ENCODE results near the gene SLC5A9. TPM values are rescaled to one million over a fixed set of nuclear protein-coding genes. Genes with fewer than 3 reads are reported as not detected.

SLC5A9 gene
- total and polyA plus RNA-seq, 2 donors (not counting 1 experiment from before 2014, with no cell fraction given): 0.07 TPM; not detected in 1

- no peaks in the 10 kb centered on the region for H3K9me3 Mint-ChIP-seq (ENCODE audit: insufficient read depth)
Measured at GRCh38 chr1:48294656-48295055, 72.1 kb downstream of the SLC5A9 start.

More at GRCh38 chr1:48294656-48295055, 72.1 kb downstream of the SLC5A9 start:
- POLR2A ChIA-PET: no interaction called here
- no peaks in the 10 kb centered on the region for H4K20me1 ChIP-seq (ENCODE audit: control insufficient read depth, insufficient read depth, low read length, poor library complexity, severe bottlenecking)
- H2AFZ ChIP-seq (ENCODE audit: insufficient read depth, low read depth, low read length, poor library complexity, severe bottlenecking): no peak overlapping the region
- no CpG with 5 or more reads among the region's 1 CpG for WGBS (ENCODE audit: insufficient coverage)
- no peaks in the 10 kb centered on the region for H3K9me3 ChIP-seq (ENCODE audit: control extremely low read depth in 1 of 3, control insufficient read depth in 2 of 3, insufficient read depth in 1 of 3, low read length in 2 of 3)
- no peaks in the 10 kb centered on the region for H3K4me1 ChIP-seq (ENCODE audit: control insufficient read depth in 2 of 2, insufficient read depth in 2 of 2, low read length in 2 of 2)
- TF ChIP-seq EZH2 (IDR thresholded peaks at IDR 0.05; ENCODE audit: borderline replicate concordance, insufficient read depth, low read depth, low read length, poor library complexity, severe bottlenecking) (no peak), CTCF (IDR thresholded peaks at IDR 0.05) (no peak)
- H3K36me3 ChIP-seq (replicated peaks in 1 of 2; ENCODE audit: control extremely low read depth in 1 of 2, control insufficient read depth in 1 of 2, extremely low read depth in 1 of 2, insufficient read depth in 2 of 2, low read length in 1 of 2): no peaks in the 10 kb centered on the region
- no peak overlapping the region for H3K27ac ChIP-seq (ENCODE audit: low read length in 2 of 2)
- Mint-ChIP-seq H3K27me3 (no peaks in the 10 kb centered on the region), H3K27ac (no peak overlapping the region), H3K4me1 (no peaks in the 10 kb centered on the region), H3K4me3 (no peak overlapping the region)
- H3K79me2 ChIP-seq (ENCODE audit: control insufficient read depth, insufficient read depth, low read length): no peaks in the 10 kb centered on the region
- ATAC-seq (ENCODE audit: low read depth) (no peak), DNase-seq (no peak)
- H3K4me3 ChIP-seq (ENCODE audit: control extremely low read depth in 1 of 5, extremely low read depth in 1 of 5, insufficient read depth in 1 of 5, low read depth in 2 of 5, low read length in 4 of 5): no peak overlapping the region
- H3K9ac ChIP-seq (ENCODE audit: low read length): no peak overlapping the region
- H3K4me2 ChIP-seq (replicated peaks; ENCODE audit: low read depth, low read length, poor library complexity, severe bottlenecking): no peak overlapping the region
- H3K27me3 ChIP-seq (replicated peaks in 1 of 4; ENCODE audit: control extremely low read depth in 1 of 4, control insufficient read depth in 3 of 4, insufficient read depth in 4 of 4, low read length in 3 of 4): no peaks in the 10 kb centered on the region
- intact Hi-C loops (cut with micrococcal nuclease): no loop called here
- CTCF ChIA-PET: no interaction called here

Other genes starting within 250 kb of the SLC5A9 start
- not detected in 2 replicates for gene TRABD2B, start 225.3 kb upstream of the SLC5A9 start, total RNA-seq
- not detected in 2 replicates for gene TRABD2B, start 225.3 kb upstream of the SLC5A9 start, polyA plus RNA-seq
- 6.7 and 10.5 TPM in 2 replicates for gene SPATA6, start 249.5 kb downstream of the SLC5A9 start, total RNA-seq
- 0.61 and 1.9 TPM in 2 replicates for gene SPATA6, start 249.5 kb downstream of the SLC5A9 start, polyA plus RNA-seq

Measured in B cell (primary cell).